Measurements from ENCODE around the gene ILDR2. TPM values are rescaled to one million over a fixed set of nuclear protein-coding genes. Genes with fewer than 3 reads are reported as not detected.

Gene ILDR2, protein sequence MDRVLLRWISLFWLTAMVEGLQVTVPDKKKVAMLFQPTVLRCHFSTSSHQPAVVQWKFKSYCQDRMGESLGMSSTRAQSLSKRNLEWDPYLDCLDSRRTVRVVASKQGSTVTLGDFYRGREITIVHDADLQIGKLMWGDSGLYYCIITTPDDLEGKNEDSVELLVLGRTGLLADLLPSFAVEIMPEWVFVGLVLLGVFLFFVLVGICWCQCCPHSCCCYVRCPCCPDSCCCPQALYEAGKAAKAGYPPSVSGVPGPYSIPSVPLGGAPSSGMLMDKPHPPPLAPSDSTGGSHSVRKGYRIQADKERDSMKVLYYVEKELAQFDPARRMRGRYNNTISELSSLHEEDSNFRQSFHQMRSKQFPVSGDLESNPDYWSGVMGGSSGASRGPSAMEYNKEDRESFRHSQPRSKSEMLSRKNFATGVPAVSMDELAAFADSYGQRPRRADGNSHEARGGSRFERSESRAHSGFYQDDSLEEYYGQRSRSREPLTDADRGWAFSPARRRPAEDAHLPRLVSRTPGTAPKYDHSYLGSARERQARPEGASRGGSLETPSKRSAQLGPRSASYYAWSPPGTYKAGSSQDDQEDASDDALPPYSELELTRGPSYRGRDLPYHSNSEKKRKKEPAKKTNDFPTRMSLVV
- 20.6 TPM for polyA plus RNA-seq (ENCODE audit: insufficient read length)
- long read RNA-seq, donor 1, full-length matches to known transcripts = 3 of 3 reads
- long read RNA-seq, donor 1, partial matches to known transcripts = 0 of 3 reads
- long read RNA-seq, donor 1, other reads (novel, unspliced or antisense) = 0 of 3 reads
- long read RNA-seq, donor 2 = 0 reads
- long read RNA-seq, donor 3, partial matches to known transcripts = 0 of 1 reads
- long read RNA-seq, donor 3, other reads (novel, unspliced or antisense) = 0 of 1 reads
- long read RNA-seq, donor 4 = 0 reads
- long read RNA-seq, donor 5 = 0 reads
- long read RNA-seq, donor 6 = 0 reads
- long read RNA-seq, donor 7, full-length matches to known transcripts = 1 of 1 reads
- long read RNA-seq, donor 7, partial matches to known transcripts = 0 of 1 reads
- long read RNA-seq, donor 7, other reads (novel, unspliced or antisense) = 0 of 1 reads
- long read RNA-seq, donor 8 = 0 reads

DNA sequence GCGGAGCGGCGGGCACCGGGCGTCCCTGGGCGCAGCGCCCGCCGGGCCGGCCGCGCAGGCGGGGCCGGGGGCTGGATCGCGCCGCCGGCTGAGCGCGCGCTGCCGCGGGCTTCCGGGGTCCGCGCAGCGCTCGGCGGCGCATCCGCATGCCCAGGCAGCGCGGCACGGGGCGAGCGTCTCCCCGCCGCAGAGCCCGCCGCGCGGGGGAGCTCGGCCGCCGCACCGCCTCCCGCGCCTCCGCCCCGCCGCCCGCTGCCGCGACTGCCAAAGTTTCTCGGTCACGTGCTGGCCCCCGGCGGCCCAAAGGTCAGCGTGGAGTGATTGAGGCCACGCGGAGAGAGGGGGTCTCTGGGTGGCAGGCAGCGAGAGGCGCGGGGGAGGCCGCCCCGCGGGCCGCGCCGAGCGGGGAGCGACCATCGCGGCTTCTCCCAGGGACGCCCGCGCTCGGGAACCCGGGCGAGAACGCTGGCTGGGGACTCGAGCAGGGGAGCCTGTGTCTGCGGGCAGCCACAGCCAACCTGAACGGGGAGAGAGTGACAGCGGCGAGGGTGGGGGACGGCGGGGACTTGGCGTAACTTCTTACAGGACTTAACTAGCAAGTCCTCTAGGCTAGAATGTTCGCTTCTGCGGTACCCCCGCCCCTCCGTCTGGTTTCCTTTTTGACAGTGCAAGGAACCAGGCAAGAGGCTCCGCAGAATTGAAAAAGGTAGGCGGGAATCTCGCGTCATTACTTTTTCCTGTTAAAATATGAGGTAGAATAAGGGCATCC is at the start of gene ILDR2:
ILDR2 (minus strand) TSS at position 180 of the 769 bp plus-strand sequence. CDS start 272 bp downstream, outside the sequence.
- DNase-seq = peak; percentile 41

DNA sequence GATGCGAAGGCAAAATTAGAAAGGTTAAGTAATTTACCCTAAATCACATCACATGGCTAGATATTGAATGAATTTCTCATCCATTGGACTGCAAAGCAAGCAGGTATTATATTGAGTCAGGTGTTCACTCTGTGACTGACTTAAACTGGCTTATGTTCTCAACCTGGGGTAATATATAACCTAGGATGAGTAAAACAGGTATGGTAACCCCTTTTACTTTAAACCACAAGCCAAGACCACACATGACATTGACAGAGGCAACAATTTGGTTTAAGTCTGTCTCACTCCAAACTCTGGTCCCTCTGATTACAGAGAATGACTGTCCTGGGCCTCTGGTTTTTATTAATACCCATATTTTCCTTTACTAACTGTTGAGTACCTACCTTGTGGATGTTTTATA is 47.0 kb upstream of the ILDR2 start:
- DNase-seq = no peak

DNA sequence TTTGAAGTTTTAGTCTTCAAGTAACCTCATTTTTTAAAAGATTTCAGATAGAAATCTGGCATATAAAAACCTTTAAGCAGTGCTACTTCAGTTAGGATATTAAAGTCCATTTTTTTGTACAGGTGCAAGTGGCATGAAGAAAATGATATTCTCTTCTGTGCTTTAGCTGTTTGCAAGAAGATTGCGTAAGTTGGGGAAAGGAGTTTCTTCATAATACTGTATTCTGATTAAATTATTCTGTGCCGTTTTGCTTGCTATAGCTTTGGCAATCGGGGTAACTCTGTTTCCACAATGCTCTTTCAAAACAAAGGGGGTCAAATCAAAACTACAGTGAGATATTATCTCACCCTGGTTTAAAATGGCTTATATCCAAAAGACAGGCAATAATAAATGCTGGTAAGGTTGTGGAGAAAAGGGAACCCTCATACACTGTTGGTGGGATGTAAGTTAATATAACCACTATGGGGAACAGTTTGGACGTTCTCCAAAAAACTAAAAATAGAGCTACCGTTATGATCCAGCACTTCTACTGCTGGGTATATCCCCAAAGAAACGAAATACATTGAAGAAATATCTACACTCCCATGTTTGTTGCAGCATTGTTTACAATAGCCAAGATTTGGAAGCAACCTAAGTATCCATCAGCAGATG is 40.9 kb upstream of the ILDR2 start:
- no peak for DNase-seq

DNA sequence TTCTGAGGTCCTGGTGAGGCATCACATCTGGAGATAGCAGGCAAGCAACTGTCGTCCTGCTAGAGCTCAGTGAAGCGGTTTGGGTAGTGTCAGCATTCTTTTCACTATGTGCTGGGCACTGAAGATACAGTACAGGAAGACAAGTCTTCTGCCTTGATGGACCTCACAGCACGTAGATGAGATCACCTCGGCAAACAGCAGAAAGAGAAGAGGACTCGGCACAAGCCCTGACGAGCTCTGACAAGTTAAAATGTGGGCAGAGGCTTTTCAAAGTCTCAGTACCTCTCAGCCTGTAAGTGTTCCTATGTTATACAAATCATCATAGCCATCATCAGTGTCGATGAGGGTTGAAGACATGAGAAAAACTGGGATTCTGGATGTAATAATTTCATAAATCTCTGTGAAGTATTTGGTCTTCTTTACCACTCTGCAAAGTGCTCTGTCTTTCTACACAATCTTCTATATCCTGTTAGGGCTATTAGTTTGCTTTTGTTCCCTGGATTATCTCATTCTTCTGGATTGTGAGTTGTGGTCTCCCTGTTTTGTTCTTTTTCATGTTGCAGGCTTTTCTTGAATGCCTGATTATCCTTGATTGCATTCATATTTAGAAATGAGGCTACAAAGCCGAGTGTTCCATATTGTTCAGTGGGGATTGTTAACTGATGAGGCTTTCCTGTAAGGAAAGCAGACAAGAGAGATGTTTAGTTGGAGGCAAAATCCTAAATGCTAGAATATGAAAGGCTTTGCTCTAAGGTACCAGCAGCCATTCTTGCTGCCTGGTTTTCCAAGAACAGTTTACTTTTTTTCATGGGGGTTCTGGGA is 38.0 kb upstream of the ILDR2 start:
- DNase-seq = no peak

DNA sequence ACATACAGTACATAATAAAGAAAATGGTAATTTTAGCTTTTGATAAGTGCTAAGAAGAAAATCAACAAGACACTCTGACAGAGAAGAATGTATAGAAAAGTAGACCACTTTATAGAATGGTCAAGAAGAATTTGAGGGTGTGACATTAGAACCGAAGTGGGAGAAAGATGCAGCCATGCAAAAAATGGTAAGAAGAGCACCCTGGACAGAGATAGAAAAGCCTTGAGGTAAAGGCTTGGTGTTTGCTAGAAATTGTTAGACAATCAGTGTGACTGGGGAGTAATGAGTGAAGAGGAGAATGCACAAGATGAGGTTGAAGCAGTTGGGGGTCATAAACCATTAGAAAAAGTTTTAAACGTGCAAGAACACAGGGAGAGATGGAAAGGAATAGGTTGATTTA is 37.2 kb upstream of the ILDR2 start:
- no peak for DNase-seq

DNA sequence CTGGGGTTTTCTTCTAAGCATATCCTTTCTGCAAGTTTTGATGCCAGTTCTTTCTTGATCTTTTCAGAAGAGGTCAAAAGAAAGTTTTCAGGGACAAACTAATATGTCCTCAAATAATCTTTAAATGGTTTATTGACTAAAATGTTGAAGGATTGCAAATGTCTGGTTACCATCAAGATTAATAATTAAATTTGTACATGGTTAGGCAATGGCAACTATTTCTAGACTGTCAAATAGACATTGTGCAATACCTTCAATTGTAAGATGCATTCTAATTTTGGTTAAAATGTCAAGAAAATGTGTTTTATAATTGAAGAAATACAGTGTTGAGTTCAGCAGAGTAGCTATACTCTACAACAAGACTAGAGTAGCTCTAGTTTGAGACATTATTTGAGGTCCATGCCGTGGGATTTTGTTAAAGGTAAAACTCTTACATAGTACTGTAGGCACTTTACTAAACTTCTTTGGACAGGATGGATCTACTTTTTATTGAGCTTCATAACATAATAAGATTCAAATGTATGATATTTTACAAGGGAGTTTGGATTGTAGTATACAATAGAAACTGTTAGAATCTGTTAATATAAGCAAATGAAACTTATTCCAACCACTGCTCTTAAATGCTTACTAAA is 36.3 kb upstream of the ILDR2 start:
- no peak for DNase-seq

DNA sequence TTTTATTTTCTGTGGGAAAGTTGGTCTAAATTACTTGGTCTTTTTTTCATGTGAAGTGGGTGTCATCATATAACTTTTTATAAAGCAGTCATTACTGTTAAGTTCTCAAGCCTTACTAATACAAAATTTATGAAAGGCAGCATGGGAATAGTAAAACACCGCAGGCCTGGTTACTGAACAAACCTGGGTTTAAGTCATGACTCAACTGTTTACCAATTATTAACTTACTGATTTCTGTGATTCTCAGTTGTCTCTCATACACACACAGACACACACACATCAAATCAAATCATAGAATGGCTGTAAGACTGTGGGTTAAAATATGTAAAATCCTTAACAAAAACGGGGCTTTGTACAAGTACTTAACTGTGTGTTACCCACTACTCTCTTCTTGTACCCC is 28.4 kb upstream of the ILDR2 start:
- no peak for DNase-seq

DNA sequence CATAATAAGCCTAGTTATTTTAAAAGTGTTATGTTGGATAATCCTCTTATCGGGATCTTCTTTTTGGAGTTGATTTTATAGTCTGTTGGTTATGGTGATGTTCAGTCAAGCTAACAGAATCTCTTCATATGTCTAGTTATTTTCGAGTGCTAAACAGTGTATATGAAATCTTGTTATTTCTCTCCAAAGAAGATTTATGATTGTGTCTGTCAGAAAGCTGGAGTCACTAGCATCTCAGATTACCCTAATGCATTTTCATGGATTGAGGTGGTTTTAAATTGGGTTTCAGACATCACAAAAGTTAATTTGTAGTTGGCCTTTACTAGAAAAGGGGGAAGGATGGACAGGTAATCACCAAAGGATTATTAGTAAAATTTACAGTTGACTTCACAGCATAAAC is 27.0 kb upstream of the ILDR2 start:
- no peak for DNase-seq

DNA sequence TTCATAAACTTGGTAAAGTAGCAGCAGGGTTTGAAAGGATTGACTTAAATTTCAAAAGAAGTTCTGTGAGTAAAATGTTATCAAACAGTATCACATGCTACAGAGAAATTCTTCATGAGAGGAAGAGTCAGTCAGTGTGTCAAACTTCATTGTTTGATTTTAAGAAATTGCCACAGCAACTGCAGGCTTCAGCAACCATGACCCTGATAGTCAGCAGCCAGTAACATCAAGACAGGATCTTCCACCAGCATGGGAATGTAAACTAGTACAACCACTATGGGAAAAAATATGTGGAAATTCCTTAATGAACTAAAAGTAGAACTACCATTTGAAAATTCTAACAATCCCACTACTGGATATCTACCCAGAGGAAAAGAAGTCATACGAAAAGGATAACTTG is 25.2 kb upstream of the ILDR2 start:
- no peak for DNase-seq

DNA sequence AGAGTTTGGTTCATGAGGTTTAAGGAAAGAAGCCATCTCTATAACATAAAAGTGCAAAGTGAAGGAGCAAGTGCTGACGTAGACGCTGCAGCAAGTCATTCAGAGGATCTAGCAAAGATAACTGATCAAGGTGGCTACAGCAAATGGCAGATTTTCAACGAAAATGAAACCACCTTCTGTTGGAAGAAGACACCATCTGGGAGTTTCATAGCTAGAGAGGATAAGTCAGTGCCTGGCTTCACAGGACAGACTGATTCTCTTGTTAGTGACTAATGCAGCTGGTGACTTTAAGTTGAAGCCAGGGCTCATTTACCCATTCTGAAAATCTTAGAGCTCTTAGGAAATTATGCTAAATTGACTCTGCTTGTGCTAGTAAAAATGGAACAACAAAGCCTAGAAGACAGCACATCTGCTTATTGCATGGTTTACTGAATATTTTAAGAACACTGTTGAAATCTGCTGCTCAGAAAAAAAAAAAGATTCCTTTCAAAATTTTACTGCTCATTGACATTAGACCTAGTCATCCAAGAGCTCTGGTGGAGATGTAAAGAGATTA is 24.2 kb upstream of the ILDR2 start:
- DNase-seq = no peak

DNA sequence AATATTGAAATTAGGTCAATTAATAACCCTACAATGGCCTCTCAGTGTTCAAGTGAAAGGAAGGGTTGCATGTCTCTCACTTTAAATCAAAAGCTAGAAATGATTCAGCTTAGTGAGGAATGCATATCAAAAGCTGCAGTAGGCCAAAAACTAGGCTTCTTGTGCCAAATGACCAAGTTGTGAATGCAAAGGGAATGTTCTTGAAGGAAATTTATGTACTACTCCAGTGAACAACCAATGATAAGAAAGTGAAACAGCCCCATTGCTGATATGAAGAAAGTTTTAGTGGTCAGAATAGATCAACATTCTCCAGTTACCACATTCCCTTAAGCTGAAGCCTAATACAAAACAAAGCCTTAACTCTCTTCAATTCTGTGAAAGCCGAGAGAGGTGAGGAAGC is 23.7 kb upstream of the ILDR2 start:
- DNase-seq = no peak

DNA sequence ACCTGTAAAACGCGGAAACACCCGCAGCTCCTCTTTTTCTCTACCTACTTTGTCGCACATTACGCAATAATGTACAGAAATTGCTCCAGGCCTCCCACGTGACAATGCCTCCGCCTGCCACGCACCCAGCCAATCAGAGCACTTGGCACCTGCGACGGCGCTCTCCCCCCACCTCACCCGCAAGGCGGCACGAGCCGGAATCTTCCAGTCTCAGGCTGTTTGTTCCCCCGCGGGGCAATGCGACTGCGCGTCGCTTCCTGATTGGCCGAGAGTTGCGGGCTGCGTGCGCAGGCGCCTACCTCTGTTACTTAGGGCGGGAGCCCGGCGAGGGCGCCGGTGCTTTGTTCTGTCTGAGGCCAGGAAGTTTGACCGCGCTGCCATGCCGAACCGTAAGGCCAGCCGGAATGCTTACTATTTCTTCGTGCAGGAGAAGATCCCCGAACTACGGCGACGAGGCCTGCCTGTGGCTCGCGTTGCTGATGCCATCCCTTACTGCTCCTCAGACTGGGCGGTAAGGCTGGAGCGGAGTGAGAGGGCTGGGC is 13.7 kb upstream of the ILDR2 start, which contains the start of gene MAEL:
MAEL (plus strand) TSS at position 307 of the 542 bp plus-strand sequence; CDS start at position 380, 73 bp downstream.
- DNase-seq = no peak

DNA sequence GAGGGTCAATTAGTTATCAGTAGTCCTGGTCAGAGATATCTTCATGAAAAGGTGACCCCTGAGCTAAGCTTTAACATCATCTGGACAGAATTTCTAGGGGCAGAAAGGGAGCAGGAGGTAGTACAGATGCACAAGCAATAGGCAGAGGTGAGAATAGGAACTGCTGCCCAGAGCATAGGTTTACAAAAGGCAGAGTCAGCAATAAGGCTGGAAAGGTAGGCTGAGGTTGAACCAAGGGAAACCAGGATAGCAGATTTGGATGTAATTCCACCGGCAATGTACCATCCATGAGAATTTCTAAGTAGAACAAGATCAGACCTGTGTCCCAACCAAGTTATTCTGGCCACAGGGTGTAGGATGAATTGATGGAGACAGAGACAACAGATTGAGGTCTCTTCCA is 6.2 kb upstream of the ILDR2 start:
- DNase-seq = no peak

DNA sequence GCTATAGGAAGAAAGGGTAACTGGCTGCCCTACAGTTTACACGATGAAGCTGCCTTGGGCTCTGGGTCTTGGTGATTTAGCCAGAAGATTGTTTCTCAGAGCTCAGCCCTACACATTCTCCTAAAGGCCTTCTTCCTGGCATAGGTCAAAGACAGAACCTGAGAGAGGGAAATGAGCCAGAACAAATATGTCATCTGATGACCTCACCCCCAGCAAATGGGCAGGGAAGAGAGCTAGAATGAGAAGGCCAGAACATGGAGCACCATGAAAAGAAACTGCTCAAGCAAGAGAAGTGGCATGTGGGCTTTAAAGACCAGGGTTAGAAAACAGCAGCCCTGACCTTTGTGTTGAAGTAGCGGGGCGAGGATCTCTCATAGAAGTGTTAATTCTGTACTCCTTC is 5.5 kb upstream of the ILDR2 start:
- DNase-seq = no peak

DNA sequence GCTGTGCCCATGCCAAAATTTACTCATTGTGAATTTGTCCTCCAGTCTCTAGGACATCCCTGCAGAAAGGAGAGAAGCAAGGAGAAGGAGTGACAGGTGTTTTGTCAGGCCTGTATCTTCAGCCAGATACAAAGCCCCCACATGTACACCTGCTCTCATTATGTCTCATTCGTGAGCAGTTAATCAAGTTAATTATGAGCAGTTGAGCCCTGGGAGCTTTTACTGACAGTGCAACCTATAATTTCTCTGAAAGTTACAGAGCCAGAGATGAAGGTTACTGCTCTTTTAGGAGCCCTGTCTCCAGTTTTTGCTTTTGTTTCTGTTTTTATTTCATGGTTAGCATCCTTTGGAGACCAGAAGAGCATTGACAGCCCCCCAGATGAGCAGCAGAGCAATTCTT is 5.0 kb upstream of the ILDR2 start:
- DNase-seq = no peak

DNA sequence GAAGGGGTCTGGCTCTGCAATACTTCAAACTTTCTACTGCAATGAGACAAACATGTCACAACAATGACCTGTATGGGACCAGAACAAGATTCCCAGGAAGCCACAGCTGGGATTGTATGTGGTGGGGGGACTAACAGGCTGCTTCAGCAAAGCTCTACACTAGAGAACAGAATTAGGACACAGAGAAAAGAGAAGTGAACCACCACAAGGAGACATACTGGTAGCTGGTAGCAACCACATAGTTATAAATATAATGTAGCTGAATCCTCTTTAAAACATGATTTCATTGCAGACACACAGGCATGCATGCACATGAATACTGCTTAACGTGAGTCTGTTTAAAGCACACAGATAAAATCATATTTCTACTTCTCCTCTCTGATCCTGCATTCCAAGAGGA is 3.5 kb upstream of the ILDR2 start:
- DNase-seq = no peak

DNA sequence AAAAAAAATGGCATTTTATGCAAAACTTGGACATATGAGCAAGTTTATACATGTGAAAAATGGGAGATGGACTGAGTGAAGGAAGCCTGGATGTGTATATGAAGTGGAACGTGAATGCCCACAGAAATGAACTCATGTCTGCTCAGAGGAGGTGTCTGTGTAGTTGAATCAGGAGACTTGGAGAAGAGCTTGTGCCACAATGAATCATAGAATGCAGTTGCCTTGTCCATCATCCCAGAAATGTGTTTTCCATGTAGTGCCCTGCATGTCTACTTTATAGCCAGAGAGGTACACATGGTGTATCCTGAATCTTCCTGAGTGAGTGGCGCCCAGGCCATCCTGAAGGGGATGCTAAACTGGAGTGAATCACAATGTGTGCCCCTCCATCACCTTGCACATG is 2.6 kb upstream of the ILDR2 start:
- no peak for DNase-seq

DNA sequence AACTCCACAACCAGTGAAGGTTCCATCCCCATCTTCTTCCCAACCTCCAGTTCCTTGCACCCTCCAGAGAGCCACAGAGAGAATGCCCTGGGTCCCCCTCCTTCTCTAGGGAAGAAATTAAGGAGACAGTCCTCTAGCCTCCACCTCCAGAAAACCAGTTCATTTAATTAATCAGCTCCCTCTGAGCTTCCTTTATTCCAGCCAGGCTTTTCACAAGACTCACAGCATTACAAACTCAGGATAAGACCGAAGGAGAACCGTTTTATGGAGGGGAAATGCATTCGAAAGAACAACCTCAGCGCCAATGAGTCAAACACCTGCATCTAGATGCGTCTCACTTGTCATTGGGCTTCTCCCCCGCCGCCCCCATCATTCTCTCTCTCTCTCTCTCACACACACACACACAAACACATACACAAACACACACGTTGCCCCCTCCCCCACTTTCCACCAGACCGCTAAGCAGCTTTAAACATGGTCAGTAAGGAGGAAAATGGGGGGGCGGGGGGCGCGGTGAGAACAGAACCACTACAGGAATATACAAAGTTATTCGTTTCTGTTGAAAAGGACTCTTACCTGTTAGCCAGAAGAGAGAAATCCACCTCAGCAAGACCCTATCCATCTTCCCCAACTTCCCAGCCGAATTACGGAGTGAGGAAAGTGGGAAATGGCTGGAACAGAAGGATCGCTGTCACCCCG is 544 bp downstream of the ILDR2 start:
- peak; percentile 17 for DNase-seq

DNA sequence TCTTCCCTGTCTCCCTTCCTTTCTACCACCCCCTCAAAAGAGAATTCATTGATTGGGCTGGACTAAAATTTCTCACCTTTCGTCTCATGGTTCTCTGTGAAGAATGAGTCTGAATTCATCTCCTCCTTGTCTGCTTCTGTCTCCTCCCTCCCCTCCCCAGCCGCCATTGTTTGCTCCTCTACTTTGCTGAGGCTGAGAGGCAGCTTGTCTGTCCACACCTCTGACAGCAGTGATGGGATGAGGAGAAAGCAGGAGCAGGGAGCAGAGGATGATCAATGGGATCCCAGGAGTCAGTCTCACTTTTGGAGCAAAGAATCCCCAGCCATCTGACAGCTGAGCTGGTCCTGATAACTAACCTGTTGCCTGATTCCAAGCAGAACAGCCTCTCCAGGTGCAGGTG is 2.5 kb downstream of the ILDR2 start:
- DNase-seq = no peak
